PC-3 (cell line): ENCODE measurements around the gene STX2.
"Not testable (repeated sequence)": the region's sequence is repeated elsewhere in the genome, so short reads cannot be mapped to it uniquely, and the experiment has no call there.

Experiments used
- EZH2phosphoT487 ChIP-seq: fragments of 300-600 bp; sonication (generic); IDR thresholded peaks from 2 replicates; pipeline ENCODE4 v1.6.1; 2018; ENCODE audit warnings: mild to moderate bottlenecking, antibody characterized with exemption, low read length, borderline replicate concordance
- TF ChIP-seq, protein P1 (sequence below): fragments of 300-600 bp; sonication (generic); conservative IDR thresholded peaks from 2 replicates; pipeline ENCODE4 v1.5.1; 2017; ENCODE audit warnings: antibody characterized with exemption, low read depth, mild to moderate bottlenecking, low read length

DNA sequence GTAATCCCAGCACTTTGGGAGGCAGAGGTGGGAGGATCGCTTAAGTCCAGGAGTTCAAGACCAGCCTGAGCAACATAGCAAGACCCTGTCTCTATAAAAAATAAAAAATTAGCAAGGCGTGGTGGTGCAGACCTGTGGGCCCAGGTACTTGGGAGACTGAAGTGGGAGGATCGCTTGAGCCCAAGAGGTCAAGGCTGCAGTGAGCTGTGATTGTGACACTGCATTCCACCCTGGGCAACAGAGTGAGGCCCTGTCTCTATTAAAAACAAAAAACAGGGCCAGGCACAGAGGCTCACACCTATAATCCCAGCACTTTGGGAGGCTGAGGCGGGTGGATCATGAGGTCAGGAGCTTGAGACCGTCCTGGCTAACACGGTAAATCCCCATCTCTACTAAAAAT is 9.1 kb upstream of the STX2 start:
- TF ChIP-seq, protein P1, sequence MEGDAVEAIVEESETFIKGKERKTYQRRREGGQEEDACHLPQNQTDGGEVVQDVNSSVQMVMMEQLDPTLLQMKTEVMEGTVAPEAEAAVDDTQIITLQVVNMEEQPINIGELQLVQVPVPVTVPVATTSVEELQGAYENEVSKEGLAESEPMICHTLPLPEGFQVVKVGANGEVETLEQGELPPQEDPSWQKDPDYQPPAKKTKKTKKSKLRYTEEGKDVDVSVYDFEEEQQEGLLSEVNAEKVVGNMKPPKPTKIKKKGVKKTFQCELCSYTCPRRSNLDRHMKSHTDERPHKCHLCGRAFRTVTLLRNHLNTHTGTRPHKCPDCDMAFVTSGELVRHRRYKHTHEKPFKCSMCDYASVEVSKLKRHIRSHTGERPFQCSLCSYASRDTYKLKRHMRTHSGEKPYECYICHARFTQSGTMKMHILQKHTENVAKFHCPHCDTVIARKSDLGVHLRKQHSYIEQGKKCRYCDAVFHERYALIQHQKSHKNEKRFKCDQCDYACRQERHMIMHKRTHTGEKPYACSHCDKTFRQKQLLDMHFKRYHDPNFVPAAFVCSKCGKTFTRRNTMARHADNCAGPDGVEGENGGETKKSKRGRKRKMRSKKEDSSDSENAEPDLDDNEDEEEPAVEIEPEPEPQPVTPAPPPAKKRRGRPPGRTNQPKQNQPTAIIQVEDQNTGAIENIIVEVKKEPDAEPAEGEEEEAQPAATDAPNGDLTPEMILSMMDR, result not testable (repeated sequence)
- TF ChIP-seq EZH2phosphoT487, result not testable (repeated sequence)
